Stimulated activated CD4-positive, alpha-beta T cell treated with anti-CD3 and anti-CD28 coated beads, Interleukin-1b, Interleukin-23, amount 100 ng/mL, for 1 hour (primary cell): ENCODE measurements around the gene P2RY13.

Source experiments
- DNase-seq, 2 donors: peaks; one replicate each; pipeline ENCODE4 v3.0.0-alpha.2; 2020; ENCODE audit warnings: low read depth in 2 of 2

The P2RY13 gene

DNA sequence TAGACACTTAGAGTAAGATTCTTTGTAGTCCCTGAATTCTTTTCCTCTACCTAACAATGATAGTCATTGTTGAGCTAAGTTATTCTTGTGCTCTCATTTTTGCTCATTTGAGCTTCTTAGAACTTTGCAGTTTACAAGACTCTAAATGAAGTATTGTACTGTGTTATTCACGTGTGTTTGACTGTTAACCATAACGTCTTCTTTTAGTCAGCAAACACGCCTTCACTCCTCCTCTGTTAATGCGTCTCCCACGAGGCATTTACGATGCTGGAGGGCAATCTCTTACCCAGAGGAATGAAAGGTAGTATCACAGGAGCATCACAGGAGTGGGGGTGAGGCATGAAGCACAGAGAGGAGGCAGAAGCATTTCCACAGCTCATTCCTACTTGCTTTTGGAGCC, 36.2 kb downstream of the P2RY13 start:
- no peak for DNase-seq

DNA sequence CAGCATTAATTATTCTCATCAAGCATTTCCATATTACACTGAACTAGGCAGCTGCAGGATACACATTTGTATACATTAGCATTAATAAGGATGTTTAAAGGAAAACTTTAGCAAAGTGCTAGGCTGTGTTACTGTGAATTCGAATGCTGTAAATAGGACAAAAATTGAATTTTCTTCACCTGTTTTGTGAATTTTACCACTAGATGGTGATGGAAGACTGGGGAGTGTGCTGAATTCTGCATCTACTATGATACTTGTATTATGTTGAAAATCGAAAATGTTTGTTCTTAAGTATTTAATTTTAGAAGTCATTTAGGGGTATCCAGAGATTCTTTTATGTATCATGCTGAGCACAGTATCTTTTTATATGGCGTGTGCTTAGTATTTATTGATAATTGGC, 38.7 kb downstream of the P2RY13 start:
- no peak for DNase-seq

DNA sequence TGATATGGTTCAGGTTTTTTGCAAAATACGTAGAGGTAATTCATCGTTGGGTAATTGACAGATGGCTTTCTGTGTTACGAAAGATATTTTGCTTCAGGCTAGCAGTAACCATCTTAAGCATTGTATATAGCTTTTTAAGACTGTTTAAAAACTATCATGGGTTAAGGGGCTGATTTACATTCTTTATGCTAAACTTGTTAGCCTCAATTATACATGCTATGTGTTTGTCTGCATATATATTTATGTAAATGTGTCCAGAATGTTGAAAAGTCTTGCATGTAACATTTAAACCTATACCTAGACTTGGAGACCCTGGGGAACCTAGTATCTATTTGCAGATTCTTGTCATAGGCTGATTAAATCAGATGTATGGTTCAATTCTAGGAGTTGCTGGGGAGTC, 39.9 kb downstream of the P2RY13 start:
- no peak for DNase-seq

DNA sequence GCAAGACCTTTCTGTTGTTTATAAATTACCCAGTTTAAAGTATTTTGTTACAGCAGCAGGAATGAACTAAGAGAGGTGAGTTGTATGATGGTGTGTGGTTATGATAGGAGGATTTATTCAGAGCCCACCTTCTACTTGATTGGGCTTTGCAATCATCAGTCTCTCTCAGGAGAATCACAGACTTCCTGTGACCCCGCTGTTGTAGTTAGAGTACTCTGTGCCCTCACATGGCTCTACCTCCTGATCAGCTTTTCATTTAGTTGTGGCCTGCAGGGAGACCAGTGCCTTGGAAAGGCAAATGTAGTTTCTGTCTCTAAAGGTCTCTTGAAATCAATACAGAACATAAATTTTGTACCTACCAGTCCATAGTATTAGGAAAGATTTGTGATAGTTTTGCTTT, 43.4 kb downstream of the P2RY13 start:
- DNase-seq: no peak

DNA sequence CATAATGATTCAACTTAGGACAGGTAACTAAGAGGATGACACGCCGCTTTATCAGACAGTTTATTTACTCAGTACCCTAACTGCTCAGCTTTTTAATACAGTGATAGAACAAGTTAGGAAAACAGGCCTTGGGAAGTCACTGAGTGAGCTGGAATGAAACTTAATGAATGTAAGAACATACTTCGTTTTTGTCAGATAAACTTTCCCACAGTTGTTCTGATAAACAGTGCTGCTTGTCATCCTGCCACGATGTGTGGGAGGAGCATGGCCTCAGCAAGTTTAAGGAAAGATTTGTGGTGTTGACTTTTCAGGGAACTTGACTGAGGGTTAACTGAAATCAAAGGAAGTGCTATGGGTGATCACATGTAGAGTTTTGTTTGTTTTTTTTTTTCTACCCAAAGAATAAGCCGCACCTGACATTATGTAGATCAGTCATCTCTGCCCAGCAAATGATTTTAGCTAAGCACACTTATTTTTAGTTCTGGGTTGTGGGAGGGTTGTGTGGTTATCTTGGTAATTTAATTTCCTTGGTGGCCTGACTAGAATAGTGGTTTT, 45.4 kb downstream of the P2RY13 start:
- DNase-seq: no peak

DNA sequence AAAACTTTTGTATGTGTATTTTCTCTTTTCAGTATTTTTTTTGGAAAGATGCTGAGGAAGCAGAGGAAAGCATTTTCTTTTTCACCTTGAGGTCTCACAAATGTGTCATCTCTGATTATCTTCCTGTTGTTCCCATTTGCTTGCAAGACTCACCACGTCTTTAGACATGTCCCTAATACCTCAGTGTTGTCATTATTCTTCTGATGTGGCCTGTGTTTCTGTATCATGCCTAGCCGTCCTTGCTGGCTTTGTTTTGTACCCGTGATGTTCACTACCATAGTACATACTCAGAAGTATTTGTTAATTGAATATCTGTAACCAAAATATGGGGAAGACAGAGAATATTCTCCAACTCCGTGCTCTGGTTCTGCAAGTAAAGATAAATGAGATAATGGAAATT, 46.0 kb downstream of the P2RY13 start:
- DNase-seq: no peak

DNA sequence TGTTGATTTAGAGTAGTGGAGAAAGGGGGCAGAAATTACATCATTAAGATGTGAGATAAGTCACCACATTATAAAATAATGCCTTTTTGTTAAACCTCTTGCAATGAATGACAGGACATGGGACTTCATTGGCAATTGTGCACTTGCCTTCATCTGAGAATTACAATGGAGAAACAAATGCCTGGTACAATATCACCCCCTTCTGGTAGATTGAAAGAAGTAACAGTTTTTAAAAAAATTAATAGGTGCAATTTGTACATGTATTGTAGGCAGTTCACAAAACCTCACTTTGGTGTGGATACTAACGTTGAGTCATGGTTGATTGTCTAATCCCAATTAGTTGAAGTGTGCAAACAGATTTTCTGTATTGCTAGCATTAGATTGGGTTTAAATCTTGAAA, 46.4 kb downstream of the P2RY13 start:
- DNase-seq: no peak

DNA sequence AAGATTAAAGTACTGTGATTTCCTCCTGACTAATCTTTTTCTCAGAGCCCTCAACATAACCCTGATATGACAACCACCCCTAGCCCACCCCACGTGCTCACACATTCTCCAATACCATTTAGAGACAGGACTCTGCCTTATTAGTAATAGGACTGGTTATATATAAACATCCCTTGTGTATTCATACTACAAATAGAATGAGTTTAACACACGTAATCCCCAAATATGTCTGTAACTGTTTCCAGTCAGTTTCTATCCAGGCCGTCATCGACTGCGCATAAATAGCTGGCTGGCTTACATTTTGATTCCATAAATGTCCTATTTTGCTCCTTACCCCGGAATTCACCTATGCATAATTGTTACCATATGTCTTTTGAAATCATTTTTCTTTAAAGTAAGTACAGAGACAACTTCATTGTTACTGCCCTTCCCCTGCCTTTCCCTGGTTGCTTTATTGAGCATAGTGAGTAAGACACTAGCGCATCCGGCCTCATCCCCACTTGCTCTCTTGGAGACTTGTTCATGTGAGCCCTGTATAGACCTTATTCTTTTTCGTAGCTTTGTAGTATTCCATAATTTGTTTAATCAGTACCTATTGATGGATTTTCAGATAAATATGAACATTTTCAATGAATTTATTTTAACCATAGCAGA, 47.6 kb downstream of the P2RY13 start:
- no peak for DNase-seq

DNA sequence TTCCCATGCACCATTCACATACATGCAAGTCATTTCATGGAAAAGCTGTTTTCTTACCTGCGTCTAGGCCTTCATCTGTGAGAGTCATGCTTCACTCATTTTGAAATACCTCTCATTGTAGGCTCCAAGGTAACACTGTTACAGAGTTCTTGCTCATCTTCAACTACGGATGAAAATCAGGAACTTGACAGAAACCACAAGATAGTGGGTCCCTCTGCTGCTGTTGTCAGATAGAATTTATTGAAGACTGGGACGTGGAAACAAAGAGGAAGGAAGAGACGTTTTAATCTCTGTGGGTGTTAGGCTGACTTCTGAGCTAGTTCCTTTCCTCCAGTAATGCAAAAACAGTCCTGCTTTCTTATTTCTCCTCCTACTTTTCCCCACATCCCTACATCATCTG, 51.1 kb downstream of the P2RY13 start, which contains the start of gene P2RY14:
P2RY14 (minus strand) TSS at position 313 of the 400 bp plus-strand sequence. CDS start 64,226 bp downstream, outside the sequence.
- no peak for DNase-seq

DNA sequence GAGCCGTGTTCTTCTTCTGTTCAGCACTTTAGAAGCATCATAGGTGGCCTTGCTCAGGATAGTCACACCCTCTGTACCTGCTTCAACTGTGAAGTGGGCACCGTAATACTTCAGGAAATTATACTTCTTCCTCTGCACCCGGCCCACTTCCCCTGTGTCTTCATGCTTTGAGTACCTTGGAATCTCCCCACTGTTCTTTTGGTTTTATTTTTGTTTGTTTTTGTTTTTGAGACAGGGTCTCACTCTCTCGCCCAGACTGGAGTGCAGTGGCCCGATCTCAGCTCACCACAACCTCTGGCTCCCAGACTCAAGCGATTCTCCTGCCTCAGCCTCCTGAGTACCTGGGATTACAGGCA, 52.7 kb downstream of the P2RY13 start:
- DNase-seq: no peak
